ENCODE results near the gene SYNPO2.

SYNPO2 gene

GRCh38 chr4:119082661-119083060 lies 194.0 kb downstream of the SYNPO2 start:
- peak; percentile 8 for DNase-seq

- no peak for DNase-seq
Measured at GRCh38 chr4:119084513-119084912, 195.9 kb downstream of the SYNPO2 start.

GRCh38 chr4:119087121-119087520 lies 198.5 kb downstream of the SYNPO2 start:
- DNase-seq = no peak

- DNase-seq = no peak
Measured at GRCh38 chr4:119087656-119088055, 199.0 kb downstream of the SYNPO2 start.

GRCh38 chr4:119093042-119093827 lies 204.6 kb downstream of the SYNPO2 start:
- no peak for DNase-seq

GRCh38 chr4:119097282-119097900 lies 208.7 kb downstream of the SYNPO2 start:
- no peak for DNase-seq

- DNase-seq = no peak
Measured at GRCh38 chr4:119098306-119098705, 209.7 kb downstream of the SYNPO2 start.

GRCh38 chr4:119099227-119099810 lies 210.7 kb downstream of the SYNPO2 start:
- DNase-seq = no peak

GRCh38 chr4:119100655-119101054 lies 212.0 kb downstream of the SYNPO2 start:
- no peak for DNase-seq

- DNase-seq = no peak
Measured at GRCh38 chr4:119103263-119103662, 214.6 kb downstream of the SYNPO2 start.

GRCh38 chr4:119104644-119105273 lies 216.1 kb downstream of the SYNPO2 start:
- DNase-seq = no peak

- no peak for DNase-seq
Measured at GRCh38 chr4:119105605-119106004, 217.0 kb downstream of the SYNPO2 start.

- no peak for DNase-seq
Measured at GRCh38 chr4:119106036-119107000, 217.7 kb downstream of the SYNPO2 start.

GRCh38 chr4:119110121-119110520 lies 221.5 kb downstream of the SYNPO2 start:
- no peak for DNase-seq
